HG02870 (cell line): ENCODE results near the gene THYN1.
"Not testable (repeated sequence)": the region's sequence is repeated elsewhere in the genome, so short reads cannot be mapped to it uniquely, and the experiment has no call there.

Source experiments
- ATAC-seq: cut with Tn5 transposase; IDR thresholded peaks from one replicate; pipeline ENCODE4 v1.9.1; 2021; ENCODE audit warnings: mild to moderate bottlenecking, moderate library complexity; ENCODE audit not compliant: unreplicated experiment

Gene THYN1

GRCh38 chr11:134275534-134276395, 22.6 kb upstream of the THYN1 start, which contains the start of gene GLB1L3:
TSS of gene GLB1L3 (plus strand) at chr11:134276379. CDS start at chr11:134276741, 362 bp downstream.
- peak; percentile 76 for ATAC-seq

- no peak for ATAC-seq
These were observed 22.0 kb upstream of the THYN1 start for GRCh38 chr11:134275188-134275533.

GRCh38 chr11:134273317-134273712, 20.2 kb upstream of the THYN1 start:
- ATAC-seq: no peak

GRCh38 chr11:134272381-134273316, 19.5 kb upstream of the THYN1 start:
- ATAC-seq: no peak

- ATAC-seq: no peak
These were observed 18.8 kb upstream of the THYN1 start for GRCh38 chr11:134271978-134272377.

GRCh38 chr11:134270250-134270714, 17.1 kb upstream of the THYN1 start:
- ATAC-seq: peak; percentile 53

GRCh38 chr11:134267966-134268365, 14.8 kb upstream of the THYN1 start:
- ATAC-seq: no peak

GRCh38 chr11:134267461-134267860, 14.3 kb upstream of the THYN1 start:
- no peak for ATAC-seq

- no peak for ATAC-seq
These were observed 13.7 kb upstream of the THYN1 start for GRCh38 chr11:134266841-134267251.

- ATAC-seq: no peak
These were observed 13.3 kb upstream of the THYN1 start for GRCh38 chr11:134266440-134266839.

- ATAC-seq: no peak
These were observed 12.0 kb upstream of the THYN1 start for GRCh38 chr11:134264966-134265764.

- ATAC-seq: no peak
These were observed 8.7 kb upstream of the THYN1 start for GRCh38 chr11:134261626-134262488.

GRCh38 chr11:134260983-134261382, 7.8 kb upstream of the THYN1 start:
- no peak for ATAC-seq

GRCh38 chr11:134260503-134260902, 7.4 kb upstream of the THYN1 start:
- ATAC-seq: no peak

GRCh38 chr11:134258577-134258976, 5.4 kb upstream of the THYN1 start:
- no peak for ATAC-seq

GRCh38 chr11:134257101-134257500, 3.9 kb upstream of the THYN1 start:
- no peak for ATAC-seq

GRCh38 chr11:134255184-134255561, 2.0 kb upstream of the THYN1 start:
- not testable (repeated sequence) for ATAC-seq

- ATAC-seq: no peak
These were observed 1.5 kb upstream of the THYN1 start for GRCh38 chr11:134254433-134255183.
